Umbilical cord (tissue), 2 donors: ENCODE results near the gene SNTB2. TPM values are rescaled to one million over a fixed set of nuclear protein-coding genes. Genes with fewer than 3 reads are reported as not detected.
"Not testable (repeated sequence)": the region's sequence is repeated elsewhere in the genome, so short reads cannot be mapped to it uniquely, and the experiment has no call there.

Source experiments
- DNase-seq: peaks from one replicate; pipeline ENCODE4 v3.0.0-alpha.2; 2015; ENCODE audit warnings: low spot score
- total RNA-seq: library from RNA; depleted of rRNA; stranded (reverse); fragments of >200 nt; gene quantifications from one replicate; pipeline ENCODE4 v1.2.3, GENCODE V29; 2014; ENCODE audit warnings: low replicate concordance; ENCODE audit not compliant: insufficient read depth

SNTB2 gene
- 174 TPM for total RNA-seq

DNA sequence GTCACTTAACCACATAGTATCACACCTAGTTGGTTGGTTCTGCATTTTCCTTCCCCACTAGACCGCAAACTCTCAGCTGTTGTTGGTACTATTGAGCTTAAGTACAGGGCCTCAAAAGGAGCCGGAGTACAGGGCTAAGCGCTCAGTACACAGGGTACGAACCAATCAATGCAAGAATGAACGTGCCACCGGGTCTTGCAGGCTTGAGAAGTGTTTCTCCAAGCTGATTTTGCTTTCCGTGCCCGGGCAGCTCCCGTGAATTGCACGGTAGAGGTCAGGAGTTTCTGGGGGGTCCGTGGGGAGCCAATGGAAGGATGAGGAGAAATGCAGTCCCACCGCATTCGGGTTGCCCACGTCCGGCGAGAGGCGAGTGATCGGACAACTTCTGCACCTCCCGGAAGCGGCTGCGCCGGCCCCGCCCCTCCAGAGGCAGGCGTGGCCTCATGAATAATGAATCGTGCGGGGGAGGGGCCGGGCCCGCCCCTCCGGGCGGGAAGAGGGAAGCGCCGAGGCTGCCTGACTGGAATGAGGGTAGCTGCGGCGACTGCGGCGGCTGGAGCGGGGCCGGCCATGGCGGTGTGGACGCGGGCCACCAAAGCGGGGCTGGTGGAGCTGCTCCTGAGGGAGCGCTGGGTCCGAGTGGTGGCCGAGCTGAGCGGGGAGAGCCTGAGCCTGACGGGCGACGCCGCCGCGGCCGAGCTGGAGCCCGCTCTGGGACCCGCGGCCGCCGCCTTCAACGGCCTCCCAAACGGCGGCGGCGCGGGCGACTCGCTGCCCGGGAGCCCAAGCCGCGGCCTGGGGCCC lies at the start of gene SNTB2:
TSS of gene SNTB2 (plus strand) at position 523 of the 804 bp plus-strand sequence. CDS start at position 526, 3 bp downstream.
- DNase-seq = peak; percentile 95

DNA sequence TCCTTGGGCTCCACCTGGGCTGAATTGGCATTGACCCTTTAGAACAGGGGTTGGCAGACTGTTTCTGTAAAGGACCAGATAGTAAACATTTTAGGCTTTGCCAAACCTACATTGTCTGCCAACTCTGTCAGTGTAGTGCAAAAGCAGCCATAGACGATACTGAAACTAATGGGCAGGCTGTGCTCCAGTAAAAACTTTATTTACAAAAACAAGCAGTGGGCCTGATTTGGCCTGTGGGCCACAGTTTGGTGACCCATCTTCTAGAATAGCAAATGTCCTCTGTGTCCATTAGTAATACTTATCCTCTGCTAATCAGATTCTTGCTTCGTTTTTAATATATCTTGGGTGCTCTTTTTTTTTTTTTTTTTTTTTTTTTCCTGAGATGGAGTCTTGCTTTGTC lies 48.4 kb upstream of the SNTB2 start:
- DNase-seq = no peak

GRCh38 chr16:69139464-69139863 lies 47.5 kb upstream of the SNTB2 start:
- not testable (repeated sequence) for DNase-seq

DNA sequence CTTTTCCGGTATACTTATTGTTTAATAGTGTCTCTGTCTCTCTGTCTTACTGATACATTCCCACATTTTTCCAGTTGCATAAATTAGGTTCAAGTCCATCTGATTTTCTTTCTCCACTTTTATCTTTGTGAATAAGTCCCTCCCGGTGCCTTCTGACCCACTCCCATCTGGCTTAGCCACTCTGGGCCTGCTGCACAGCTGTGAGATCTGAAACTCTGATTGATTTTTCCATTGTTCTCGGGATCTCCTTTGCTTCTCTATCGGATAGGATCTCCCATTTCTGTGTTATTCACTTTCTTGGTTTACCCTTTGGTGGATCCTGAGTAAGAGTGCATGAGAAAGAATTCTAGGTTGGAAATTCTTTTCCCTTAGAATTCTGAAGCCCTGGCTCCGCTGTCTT lies 46.0 kb upstream of the SNTB2 start:
- DNase-seq = no peak

DNA sequence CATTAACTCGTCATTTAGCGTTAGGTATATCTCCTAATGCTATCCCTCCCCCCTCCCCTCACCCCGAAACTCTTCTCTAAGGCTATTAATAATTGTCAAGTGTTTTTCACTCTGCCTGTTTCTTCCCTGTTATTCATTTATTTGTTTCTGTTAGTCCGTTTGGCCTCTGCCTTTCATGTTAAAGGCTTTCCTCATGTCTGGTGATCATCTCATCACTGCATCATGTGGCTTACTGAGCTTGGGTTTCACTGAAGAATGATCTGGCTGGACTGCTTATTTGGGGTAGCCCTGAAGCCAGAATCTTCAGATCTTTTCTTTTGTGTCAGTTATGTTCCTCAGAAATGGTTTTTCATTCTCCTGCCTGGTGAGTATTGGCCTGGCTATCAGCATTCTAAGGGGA lies 45.0 kb upstream of the SNTB2 start:
- no peak for DNase-seq

DNA sequence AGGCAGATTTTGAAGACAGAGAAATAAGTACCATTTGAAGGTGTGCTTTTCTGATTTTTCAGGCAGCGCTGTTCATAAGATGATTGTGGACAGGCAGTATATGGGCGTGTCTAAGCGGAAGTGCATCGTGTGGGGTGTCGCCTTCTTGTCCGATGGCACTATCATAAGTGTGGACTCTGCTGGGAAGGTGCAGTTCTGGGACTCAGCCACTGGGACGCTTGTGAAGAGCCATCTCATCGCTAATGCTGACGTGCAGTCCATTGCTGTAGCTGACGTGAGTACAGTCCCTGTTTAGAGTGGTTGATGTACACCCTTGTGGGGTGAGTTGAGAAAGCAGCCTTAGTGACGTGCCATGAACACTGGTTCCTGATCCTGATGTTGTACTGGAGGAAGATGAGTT lies 43.8 kb upstream of the SNTB2 start:
- no peak for DNase-seq

DNA sequence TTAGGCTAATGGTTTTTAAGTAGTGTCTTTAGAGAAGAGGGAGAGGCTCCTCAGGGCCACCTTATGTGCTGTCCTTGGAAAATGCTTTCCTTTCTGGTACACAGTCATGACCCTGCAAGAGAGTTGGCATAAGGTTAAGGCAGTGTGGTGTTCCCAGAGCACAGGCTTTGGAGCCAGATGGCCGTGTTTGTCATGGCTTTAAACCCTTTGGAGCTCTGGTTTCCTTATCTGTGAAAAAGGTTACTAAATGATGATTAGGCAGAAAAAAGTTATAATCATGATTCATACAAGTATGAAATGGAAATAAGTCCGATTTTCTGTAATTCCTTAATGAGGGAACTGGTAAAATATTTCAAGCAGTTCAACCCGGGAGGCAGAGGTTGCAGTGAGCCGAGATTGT lies 41.3 kb upstream of the SNTB2 start:
- peak; percentile 76 for DNase-seq

- DNase-seq = not testable (repeated sequence)
Observed at GRCh38 chr16:69149621-69150020, 37.3 kb upstream of the SNTB2 start.

DNA sequence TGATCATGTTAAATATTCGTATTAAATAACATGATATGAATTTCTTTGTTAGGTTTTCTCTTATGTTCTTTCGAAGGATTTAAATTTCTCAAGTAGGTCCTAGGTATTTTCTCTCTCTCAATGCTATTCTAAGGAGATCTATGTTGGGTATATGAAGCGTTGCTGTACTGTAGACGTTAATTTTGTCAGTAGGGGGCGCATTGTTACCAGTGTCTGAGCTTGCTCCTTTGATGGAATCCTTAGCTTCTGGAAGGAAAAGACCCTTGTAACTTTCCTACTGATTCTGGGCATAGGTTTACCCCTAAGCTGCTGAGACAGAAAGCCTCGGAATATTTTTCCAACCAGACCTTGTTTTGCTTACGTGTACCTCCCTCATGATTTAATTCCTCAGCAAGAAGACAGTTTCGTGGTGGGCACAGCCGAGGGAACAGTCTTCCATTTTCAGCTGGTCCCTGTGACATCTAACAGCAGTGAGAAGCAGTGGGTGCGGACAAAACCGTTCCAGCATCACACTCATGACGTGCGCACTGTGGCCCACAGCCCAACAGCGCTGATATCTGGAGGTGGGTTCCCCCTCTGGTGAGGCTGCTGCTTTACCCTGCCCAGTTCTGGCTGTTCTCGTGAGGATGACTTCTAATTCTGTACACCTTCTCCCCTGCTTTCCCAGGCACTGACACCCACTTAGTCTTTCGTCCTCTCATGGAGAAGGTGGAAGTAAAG lies 36.7 kb upstream of the SNTB2 start:
- peak; percentile 86 for DNase-seq

DNA sequence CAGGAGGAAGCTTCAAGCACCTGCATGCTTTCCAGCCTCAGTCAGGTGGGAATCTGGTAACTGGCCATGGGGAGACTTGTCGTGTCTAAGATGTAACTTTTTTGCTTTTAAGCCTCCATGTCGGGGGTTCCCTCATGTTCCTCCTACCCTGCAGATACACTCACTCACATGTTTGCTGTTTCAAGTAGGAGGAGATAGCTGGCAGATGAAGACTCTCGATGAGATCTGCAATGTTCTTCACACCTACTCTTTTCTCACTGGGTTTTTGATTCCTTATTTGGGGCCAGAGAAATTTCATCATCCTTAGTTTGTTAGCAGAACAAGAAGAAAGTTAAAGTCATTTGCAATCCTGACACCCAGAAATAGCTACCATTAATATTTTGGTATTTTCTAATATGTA lies 29.8 kb upstream of the SNTB2 start:
- no peak for DNase-seq

DNA sequence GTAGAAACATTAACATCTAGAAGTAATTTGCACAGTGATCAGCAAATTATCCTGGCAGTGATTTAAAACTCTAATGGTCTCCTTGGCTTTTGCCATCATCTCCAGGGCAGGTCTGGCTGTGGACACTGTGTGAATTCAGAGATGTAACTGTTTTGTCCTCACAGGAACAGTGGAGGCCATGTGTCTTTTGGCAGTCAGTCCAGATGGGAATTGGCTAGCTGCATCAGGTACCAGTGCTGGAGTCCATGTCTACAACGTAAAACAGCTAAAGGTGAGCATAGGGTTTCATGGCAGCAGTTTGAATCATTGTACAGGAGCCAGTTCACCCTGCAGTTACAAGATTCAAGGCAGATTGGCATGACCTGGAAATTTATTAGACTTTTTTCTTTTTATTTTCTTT lies 26.8 kb upstream of the SNTB2 start:
- DNase-seq = no peak

DNA sequence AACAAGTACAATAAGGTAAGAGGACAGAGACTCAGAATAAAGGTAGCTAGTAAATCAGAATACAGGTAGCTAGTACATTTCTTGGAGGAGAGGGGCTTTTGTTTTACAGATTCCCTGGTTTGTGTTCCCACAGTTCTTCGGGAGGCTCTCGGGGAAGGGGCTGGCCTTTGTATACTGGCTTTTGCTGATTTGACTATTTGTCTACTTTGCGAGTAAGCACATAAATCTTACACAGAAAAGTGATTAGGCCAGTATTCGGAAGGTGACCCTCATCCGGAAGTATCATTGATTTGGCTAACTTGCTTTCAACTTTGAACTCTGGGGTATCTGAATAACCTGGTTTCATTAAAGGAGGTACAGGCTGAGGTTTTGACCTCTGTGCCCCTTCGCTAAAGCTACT lies 21.4 kb upstream of the SNTB2 start:
- no peak for DNase-seq

DNA sequence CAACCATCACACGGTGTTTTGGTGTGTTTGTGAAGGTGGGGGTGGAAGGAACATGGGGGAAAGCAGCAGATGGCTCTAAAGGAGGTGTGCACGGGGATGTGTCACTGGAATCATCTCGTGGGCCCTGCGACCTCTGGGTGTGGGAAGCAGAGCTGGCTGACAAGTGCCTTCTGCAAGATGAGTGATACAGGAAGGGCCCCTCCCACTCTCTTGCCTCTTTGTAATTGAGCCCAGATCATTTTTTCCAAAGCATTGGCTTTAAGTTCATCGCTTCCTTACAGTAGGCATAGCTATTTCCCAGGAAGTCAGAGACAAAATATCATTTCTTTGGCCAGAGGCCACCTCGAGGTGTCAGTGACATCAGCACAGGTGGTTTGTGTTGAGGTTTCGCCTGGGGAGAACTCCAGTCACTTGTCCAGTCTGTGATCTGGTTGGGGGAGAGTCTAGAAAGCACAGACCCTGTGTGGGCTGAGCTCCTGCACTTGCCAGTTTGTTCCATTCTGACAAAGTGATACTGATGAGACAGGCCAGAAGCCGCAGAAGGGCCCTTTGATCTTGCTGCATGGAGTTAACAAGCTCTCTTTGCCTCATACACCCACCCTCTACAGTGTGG lies 20.6 kb upstream of the SNTB2 start:
- no peak for DNase-seq

- DNase-seq = no peak
Observed at GRCh38 chr16:69166946-69167930, 19.7 kb upstream of the SNTB2 start.

DNA sequence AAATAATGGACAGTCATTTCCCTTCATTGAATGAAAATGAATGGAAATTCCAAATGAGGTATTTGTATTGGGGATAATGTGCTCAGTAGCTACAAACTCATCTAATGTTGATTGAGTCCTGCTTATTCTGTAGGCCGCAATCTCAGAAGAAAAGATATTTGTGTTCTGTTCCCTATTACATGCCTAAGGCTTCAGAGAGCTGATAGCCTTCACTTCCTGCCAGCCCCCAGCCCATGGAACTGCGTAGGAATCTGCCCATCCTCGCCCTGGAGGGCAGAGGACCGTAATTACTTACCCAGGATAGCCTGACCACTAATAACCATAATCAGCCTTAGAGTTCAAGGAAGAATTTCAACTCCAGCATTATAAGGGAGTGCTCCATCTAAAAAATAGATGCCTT lies 17.9 kb upstream of the SNTB2 start:
- no peak for DNase-seq

DNA sequence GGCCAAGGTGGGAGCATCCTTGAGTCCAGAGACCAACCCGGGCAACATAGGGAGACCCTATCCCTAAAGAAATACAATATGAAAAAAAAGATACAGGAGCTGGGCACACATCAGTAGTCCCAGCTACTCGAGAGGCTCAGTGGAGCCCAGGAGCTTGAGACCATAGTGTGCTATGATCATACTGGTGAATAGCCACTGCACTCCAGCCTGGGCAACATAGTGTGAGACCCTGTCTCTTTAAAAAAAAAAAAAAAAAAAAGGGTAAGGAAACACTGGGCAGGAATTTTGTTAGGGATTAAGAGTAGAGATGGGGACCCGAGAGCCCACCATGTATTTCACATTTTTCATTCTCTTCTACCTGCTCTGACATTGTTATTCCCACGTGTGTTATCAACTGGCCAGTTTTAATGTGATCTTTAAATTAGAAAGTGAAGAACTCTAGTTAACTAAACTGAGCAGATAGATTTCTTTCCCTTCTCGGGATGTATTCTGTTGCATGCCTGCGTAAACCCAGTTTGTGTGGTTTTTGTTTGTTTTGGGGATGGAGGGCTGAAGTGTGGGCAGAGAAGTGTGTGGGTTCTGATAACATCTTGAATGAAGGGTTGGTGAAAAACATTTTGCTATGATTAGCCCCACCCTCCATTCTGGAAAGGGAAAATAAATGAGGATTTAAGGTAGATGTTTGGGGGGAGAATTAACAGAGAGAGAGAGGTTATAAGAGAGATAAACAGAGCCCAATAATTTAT lies 17.2 kb upstream of the SNTB2 start:
- no peak for DNase-seq

- DNase-seq = peak; percentile 87
Observed at GRCh38 chr16:69171325-69172084, 15.5 kb upstream of the SNTB2 start.

DNA sequence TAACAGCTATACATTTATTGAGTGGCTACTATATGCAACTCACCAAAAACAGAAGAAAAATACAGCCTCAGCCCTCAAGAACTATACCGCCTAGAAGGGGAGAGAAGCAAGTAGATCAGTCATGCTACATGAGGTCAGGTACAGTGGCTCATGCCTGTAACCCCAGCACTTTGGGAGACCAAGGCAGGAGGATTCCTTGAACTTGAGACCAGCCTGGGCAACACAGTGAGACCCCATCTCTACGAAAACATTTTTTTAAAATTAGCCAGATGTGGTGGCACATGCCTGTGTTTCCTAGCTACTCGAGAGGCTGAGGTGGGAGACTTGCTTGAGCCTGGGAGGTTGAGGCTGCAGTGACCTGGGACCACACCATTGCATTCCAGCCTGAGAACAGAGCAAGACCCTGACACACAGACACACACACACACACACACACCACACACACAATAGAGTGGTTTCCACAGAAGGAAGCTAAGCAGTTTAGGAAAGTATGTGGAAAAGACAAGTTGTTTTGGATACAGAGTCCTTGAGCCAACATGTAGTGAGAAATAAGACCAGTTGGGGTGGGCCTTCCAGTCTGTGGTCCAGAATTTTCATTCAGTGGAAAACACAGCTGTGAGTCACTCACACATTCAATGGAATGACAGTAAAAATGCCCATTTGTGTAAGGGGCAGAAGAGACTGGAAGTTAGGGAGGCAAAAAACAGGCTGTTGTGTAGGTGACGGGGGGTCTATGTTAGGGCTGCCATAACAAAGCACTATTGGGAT lies 10.7 kb upstream of the SNTB2 start:
- DNase-seq = peak; percentile 21
